GM21390 (cell line): Measurements from ENCODE around the gene NUAK1.

Source experiments
- ATAC-seq: cut with Tn5 transposase; IDR thresholded peaks from one replicate; pipeline ENCODE4 v1.9.1; 2021; ENCODE audit not compliant: unreplicated experiment

NUAK1 gene

DNA sequence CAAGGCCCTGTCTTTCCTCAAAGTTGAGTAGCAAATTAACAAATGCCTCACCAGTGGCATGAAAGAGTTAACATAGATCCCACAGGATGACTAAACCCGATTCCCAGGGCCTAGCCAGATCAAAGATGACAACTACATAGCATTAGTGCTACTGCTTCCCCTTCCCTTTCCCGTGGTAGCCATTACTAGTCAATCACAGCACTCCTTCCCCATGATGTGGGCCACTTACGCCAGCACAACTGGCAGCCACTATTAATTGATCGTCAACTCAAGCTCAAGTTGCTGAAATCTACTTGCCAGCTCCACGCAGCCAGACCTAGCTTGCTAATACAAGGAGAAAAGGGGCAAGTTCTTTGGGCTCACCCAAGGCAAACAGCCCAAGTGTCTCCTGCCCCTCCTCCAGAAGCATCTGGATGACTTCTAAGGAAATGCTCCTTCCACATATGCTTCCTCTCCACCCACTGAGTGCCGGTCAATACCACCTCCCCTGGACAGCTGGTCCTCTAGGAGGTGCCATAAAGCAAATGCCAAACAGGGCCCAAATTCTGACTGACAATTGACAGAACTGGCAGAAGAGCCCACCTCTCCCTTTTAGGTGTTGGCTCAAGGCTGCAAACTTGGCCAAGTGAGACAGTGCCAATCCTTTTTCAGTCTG is 72.6 kb downstream of the NUAK1 start:
- no peak for ATAC-seq

DNA sequence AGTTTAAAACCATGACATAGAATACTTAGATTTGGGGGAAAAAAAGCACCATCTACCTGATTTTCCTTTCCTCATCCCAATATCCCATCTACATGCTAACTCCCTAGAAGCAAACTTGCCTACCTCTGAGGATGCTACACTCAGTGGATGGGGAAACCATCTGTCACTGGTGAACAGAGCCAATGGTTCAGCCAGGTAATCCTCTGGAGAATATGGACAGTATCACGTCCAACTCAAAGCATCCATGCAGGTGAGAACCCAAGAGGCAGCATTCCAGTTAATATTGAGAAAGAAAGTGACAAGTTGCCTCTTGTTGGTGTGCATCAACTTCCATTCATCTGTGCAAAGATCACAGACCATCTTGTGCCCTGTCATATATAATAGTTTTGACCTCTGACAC is 73.2 kb downstream of the NUAK1 start:
- ATAC-seq, result no peak

DNA sequence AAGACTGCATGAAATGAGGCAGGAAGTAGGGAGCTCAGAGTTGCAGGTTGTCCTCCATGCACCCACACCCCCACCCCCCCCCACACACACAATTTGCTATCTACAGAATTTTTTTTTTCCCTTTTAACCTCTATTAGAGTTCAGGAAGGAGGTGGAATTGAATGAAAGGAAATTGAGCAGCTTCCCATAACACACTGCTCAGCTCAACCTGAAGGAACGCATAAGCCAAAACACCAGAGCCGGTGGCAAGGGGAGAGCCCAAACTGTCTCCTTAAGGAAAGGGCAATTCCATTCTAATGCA is 74.1 kb downstream of the NUAK1 start:
- ATAC-seq, result no peak

DNA sequence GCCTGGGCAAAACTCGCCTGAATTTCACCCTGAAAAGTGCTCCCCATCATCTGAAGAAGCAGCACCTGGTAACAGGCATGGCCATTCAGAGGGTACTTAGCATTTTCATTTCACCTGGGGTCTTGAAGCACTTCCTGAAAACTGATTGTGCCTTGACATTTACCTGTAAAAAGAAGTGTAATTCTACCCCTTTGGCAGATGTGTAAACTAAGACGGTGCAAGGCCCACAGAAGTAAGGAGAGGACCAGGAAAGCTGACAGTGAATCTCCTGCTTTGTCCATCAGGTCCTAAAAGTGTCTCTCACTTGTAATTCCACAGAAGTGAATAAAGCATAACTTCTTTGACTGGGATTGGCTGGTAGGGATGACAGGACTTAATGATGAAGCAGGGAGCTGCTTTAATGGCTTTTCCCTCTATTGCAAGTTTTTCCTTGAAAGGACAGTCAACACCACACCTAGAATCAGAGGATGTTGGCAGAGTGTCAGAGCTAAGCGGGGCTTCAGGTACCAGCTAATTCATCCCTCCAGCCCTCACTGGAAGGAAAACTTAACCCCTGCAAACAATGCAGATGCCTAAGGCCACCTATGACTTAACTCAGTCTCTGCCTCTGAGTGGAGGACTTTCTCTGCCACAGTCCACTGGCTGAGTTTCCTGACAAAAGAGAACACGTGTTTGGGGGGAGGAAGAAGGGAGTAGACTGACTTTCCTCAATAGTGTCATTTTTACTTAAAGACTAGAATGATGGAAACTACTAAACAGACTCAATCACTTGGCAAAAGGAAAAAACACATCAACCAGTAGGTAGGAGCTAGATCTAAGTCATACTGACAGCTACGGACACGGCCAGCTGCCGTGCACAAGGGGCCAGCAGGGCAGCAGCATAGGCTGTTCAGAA is 74.7 kb downstream of the NUAK1 start:
- ATAC-seq, result no peak

DNA sequence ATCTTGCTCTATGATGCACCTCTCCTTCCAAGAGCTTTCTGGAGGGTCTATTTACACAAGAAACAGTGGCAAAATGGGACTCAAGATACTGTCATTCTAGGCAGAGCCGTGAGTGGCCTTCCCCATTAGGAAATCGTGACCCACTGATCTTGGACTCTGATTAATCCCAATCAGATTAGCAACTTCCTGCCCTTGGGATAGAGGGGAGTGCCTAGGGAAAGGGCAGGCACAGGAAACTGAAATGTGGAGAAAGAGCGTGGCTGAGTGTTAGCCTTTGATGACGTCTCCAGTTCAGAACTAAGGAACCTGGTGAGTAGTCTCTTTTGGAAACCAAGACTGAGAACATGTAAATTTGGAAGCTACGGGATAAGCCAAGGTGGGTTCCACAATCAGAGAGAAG is 76.1 kb downstream of the NUAK1 start:
- no peak for ATAC-seq

DNA sequence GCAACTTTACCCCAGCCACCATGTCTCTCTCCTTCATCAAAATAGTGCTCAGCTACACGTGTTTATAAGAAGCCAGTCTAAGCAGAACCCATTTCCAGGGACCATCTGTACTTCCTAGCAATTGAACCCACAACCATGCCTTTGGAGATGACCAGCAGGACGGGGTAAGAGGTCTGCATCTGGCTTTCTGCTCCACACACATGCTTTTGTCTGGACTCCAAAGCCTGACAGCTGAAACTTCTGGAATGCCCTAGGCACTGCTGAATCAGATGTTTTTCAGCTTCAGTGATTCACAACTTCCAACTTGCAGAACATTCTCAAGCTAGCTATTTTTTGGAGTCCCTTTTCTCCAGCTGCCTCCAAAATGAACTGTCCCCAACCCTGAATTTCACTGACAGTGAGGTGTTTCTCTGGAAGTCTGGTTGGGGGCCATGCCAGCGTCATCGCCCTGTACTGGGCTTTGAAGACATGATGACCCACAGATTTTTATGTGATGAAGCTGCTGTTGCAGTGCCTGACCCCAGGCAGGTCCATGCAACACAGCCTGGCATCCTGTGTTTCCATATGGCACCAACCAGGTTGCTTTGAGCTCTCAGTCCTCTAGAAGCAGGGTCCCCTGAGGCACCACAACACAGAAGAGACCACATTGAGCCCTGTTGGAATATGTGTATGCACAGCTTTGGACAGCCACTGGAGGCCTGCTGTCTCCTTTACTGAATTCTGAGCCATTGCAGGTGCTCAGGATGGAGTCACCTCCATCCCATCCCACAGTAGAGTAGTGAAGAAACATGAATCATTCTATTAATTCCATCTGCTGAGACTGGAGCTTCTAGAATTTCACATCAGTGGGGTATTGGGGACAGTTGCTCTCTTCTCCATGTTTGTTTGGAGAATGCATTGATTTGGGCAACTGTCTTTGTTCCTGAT is 80.2 kb downstream of the NUAK1 start:
- ATAC-seq, result no peak

GRCh38 chr12:106054049-106054448 is 84.7 kb downstream of the NUAK1 start:
- ATAC-seq, result no peak

DNA sequence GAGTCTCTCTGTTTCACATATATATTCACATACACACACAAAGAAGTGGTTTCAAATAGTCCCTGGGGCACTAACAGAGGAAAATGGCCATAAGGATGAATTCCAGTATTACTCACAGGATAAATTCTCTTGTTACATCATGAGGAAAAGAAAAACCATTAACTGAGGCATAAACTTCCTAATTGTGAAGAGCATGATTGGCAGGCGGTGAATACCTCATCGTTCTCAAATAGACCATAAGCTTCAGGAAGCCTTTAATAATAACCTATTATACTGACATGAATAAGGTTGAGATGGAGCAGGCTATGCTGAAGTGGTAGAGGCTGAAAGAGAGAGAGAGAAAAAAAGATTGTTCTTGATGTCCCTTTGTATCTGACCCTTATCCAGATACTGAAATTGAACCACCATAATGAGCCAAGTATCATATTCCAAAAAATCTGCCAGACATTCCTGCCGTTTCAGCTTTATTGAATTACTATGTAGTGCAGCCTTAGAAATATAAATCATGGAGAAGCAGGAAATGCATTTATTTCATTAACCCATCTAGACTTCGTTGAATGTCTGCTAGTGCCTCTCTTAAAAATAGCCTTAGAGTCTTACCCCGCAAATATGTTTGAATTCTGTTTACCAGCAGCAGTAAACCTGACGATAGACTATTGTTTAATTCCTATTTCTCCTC is 86.8 kb downstream of the NUAK1 start:
- ATAC-seq, result no peak

- ATAC-seq, result no peak
Observed at GRCh38 chr12:106049546-106049945, 89.2 kb downstream of the NUAK1 start.

GRCh38 chr12:106049105-106049504 is 89.6 kb downstream of the NUAK1 start:
- ATAC-seq, result no peak

GRCh38 chr12:106048676-106049075 is 90.1 kb downstream of the NUAK1 start:
- no peak for ATAC-seq

- ATAC-seq, result no peak
Observed at GRCh38 chr12:106048016-106048415, 90.7 kb downstream of the NUAK1 start.

GRCh38 chr12:106046947-106047346 is 91.8 kb downstream of the NUAK1 start:
- ATAC-seq, result no peak

DNA sequence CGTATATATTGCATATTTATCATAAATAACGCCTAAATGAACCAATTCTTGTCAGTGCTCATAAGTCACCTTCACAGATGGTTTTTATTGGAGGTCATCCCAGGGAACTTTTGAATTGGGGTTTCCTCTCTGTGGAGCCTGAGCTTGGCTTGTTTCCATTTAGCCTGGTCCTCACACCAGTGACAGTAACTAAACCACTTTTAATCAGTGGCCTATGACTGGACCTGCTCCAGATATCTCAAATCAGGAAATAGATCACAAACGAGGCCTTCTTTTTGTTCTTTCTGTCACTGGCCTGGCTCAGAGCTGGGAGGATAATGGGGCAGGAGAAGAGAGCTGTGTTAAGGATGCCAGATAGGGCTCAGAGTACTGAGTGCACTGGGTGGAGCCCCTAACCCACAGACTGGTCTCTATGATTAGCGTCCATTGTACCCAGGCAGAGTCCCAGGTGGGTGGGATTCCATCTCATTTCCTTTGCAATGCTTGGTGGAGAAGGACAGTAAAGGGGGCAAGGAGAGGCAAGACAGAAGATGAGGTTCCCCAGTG is 92.4 kb downstream of the NUAK1 start:
- no peak for ATAC-seq

- no peak for ATAC-seq
Observed at GRCh38 chr12:106045251-106045674, 93.5 kb downstream of the NUAK1 start.

DNA sequence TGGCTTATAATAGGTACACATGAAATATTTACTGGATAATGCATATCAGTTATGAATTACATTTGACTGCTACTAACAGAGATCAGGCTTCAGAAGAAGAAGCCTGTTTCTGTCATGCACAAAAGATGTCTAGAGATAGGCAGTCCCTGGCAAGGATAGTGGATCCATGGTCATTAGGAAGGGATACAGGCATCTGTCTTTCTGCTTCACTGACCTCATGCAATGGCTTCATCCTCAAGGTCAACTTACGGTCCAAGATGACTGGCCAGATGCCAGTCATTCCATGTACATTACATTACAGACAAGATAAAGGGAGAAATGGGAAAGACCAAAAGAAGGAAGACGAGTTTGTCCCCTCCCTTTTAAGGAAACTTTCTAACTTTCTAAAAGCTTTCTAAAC is 94.0 kb downstream of the NUAK1 start:
- no peak for ATAC-seq

DNA sequence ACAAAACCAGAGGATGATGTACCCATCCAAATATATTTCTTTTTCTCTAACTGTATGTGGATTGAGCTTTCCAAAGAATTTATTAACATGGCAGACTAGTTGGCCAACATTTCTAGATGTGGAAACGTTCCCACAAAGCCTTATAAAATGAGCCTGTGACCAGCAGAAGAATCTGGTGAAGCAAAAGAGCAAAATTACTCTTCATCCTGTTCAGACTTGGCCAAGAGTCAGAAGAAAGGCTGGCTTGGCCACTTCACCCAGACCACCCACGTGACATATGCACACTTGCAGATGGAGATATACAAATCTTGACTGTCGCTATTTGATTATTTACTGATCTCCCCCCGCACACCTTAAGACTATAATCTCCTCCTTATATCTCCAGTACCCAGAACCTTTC is 96.7 kb downstream of the NUAK1 start:
- ATAC-seq, result no peak

DNA sequence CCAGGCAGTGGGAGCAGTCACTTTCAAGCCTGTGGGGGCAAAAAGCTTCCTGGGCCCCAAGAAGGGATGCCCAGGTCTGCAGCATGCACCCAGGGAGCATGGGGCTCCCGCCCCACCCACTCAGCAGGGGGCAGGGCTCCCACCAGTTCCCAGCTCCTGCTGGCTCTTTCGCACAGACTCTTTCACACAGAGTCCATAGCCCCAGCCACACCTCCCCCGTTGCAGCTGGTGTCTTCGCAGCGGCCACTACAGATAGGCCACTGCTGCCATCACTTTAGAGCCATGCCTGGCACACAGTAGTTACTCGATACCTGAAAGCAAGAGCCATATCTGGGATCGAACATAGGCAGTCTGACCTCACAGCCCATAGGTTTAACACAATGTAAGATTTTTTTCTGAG is 98.2 kb downstream of the NUAK1 start:
- no peak for ATAC-seq

- no peak for ATAC-seq
Observed at GRCh38 chr12:106039646-106040404, 98.9 kb downstream of the NUAK1 start.

GRCh38 chr12:106039242-106039641 is 99.5 kb downstream of the NUAK1 start:
- ATAC-seq, result no peak
